ENCODE results near the gene SERTAD2. TPM values are rescaled to one million over a fixed set of nuclear protein-coding genes. Genes with fewer than 3 reads are reported as not detected.
A peak's percentile ranks its signal among the peaks of the same experiment; 100 is the strongest.

SERTAD2 gene
- total and polyA plus RNA-seq, 2 of the 4 experiments (the other 2 are of a cell fraction) = 5.0 to 11.0 TPM

GRCh38 chr2:64663402-64663801 is 9.7 kb upstream of the SERTAD2 start:
- dilution Hi-C loops (cut with HindIII; ENCODE audit: low sequenced_read_pairs, unreplicated experiment) (no loop called here), intact Hi-C loops (cut with micrococcal nuclease) (loop anchor here (5.0 kb wide), 1 partner anchor 64 kb away; no protein-coding TSS in a partner anchor), in situ Hi-C loops (cut with MboI; ENCODE audit: low sequenced_read_pairs) (no loop called here)
- no peak overlapping the region for H2BK15ac ChIP-seq (ENCODE audit: low read depth, low read length)
- ATAC-seq (ENCODE audit: low read depth) (no peak), DNase-seq (no peak)
- H4K20me1 ChIP-seq (ENCODE audit: insufficient read depth, low read length) = no peaks in the 10 kb centered on the region
- H3K18ac ChIP-seq (ENCODE audit: low read depth, low read length) = no peak overlapping the region
- H2AFZ ChIP-seq (replicated peaks; ENCODE audit: low read length, poor library complexity) = no peak overlapping the region
- no CpG with 5 or more reads among the region's 1 CpG for WGBS, 2 experiments (ENCODE audit: extremely low coverage in 2 of 2, insufficient read length in 1 of 2)
- BruUV-seq (replicated peaks) = no TSS peak
- peak overlapping the region; percentile 8 for H2AK9ac ChIP-seq (replicated peaks; ENCODE audit: low read depth, low read length, poor library complexity)
- H3K4me1 ChIP-seq (ENCODE audit: control insufficient read depth, insufficient read depth, low read length) = no peaks in the 10 kb centered on the region
- no peaks in the 10 kb centered on the region for H3K79me1 ChIP-seq (ENCODE audit: low read depth in 1 of 2, low read length in 2 of 2)
- no peak overlapping the region for H2BK5ac ChIP-seq (ENCODE audit: low read depth, low read length, poor library complexity, severe bottlenecking)
- H2BK20ac ChIP-seq (ENCODE audit: low read depth, low read length) = no peak overlapping the region
- H2BK120ac ChIP-seq (ENCODE audit: low read depth, low read length) = no peak overlapping the region
- no peak for TF ChIP-seq BHLHE40 (IDR thresholded peaks at IDR 0.05; ENCODE audit: low read depth, low read length)
- no peak for TF ChIP-seq CTCF (conservative IDR thresholded peaks at IDR 0.05; ENCODE audit: low read depth, low read length)
- H3K36me3 ChIP-seq (ENCODE audit: control insufficient read depth, insufficient read depth, low read length) = no peaks in the 10 kb centered on the region
- no peak overlapping the region for H3K56ac ChIP-seq (ENCODE audit: extremely low read depth, insufficient read depth, low read length)
- H3K27me3 ChIP-seq (ENCODE audit: control insufficient read depth, insufficient read depth, low read length) = no peaks in the 10 kb centered on the region
- POLR2A ChIA-PET (ENCODE audit: unreplicated experiment) = no interaction called here
- no peaks in the 10 kb centered on the region for H3K9me3 ChIP-seq (ENCODE audit: control insufficient read depth, insufficient read depth, low read length)
- CTCF ChIA-PET = interaction anchor here (1.2 to 2.5 kb wide), 2 partner anchors 10 to 11 kb away, joined by 3 to 6 read pairs; partner anchors contain the start of gene SERTAD2
- no peak overlapping the region for H3K4me2 ChIP-seq (ENCODE audit: low read depth, low read length)
- H3K27ac ChIP-seq (ENCODE audit: insufficient read depth, low read length) = no peak overlapping the region
- no peak overlapping the region for H4K5ac ChIP-seq (ENCODE audit: low read depth, low read length)
- no peak overlapping the region for H3K4ac ChIP-seq (ENCODE audit: low read depth, low read length)
- H4K91ac ChIP-seq (ENCODE audit: insufficient read depth, low read depth, low read length) = no peak overlapping the region
- no peaks in the 10 kb centered on the region for H3K9me1 ChIP-seq (ENCODE audit: insufficient read depth, low read length)
- H3K9ac ChIP-seq (ENCODE audit: low read depth, low read length) = no peak overlapping the region
- no peak overlapping the region for H2AK5ac ChIP-seq (ENCODE audit: low read depth, low read length)
- no peak overlapping the region for H3K23ac ChIP-seq (ENCODE audit: low read depth, low read length)
- no peak overlapping the region for H4K8ac ChIP-seq (ENCODE audit: low read depth in 2 of 2, low read length in 2 of 2)
- no peak overlapping the region for H3K4me3 ChIP-seq (ENCODE audit: insufficient read depth, low read depth, low read length)
- no peak overlapping the region for H3K14ac ChIP-seq (replicated peaks; ENCODE audit: low read depth, low read length)
